Liver (tissue), 3 donors: ENCODE measurements around the gene SPEG.

ENCODE experiments used
- EGR1 ChIP-seq, 2 donors: IDR thresholded peaks; 2 replicates each; pipeline ENCODE4 v1.6.1; 2016 to 2018; ENCODE audit warnings: antibody characterized with exemption in 2 of 2, low read depth in 2 of 2
- JUND ChIP-seq, 2 donors: IDR thresholded peaks; 2 replicates each; pipeline ENCODE4 v1.6.1; 2016; ENCODE audit warnings: antibody characterized with exemption in 2 of 2
- NR2F2 ChIP-seq: IDR thresholded peaks from 2 replicates; pipeline ENCODE4 v1.6.1; 2016; ENCODE audit warnings: antibody characterized with exemption
- RAD21 ChIP-seq, 2 donors: IDR thresholded peaks; 2 replicates each; pipeline ENCODE4 v1.6.1; 2016; ENCODE audit warnings: antibody characterized with exemption in 2 of 2, mild to moderate bottlenecking in 2 of 2
- SP1 ChIP-seq: IDR thresholded peaks from 2 replicates; pipeline ENCODE4 v1.6.1; 2018; ENCODE audit warnings: antibody characterized with exemption, mild to moderate bottlenecking
- TAF1 ChIP-seq: conservative IDR thresholded peaks from 2 replicates; pipeline ENCODE4 v1.6.1; 2016; ENCODE audit warnings: antibody characterized with exemption, mild to moderate bottlenecking
- YY1 ChIP-seq: IDR thresholded peaks from 2 replicates; pipeline ENCODE4 v1.6.1; 2016; ENCODE audit warnings: antibody characterized with exemption, mild to moderate bottlenecking
- TF ChIP-seq, protein P1 (sequence below): fragments of 150-350 bp; IDR thresholded peaks from 2 replicates; pipeline ENCODE4 v1.5.1; 2017; ENCODE audit warnings: improper control_type of control experiment, low read depth, low read length; ENCODE audit not compliant: missing input control
- TF ChIP-seq, protein P2 (sequence below): IDR thresholded peaks from 2 replicates; pipeline ENCODE4 v1.6.1; 2016; ENCODE audit warnings: antibody characterized with exemption
- TF ChIP-seq, protein P3 (sequence below): IDR thresholded peaks from 2 replicates; pipeline ENCODE4 v1.6.1; 2016; ENCODE audit warnings: antibody characterized with exemption
- TF ChIP-seq, protein P4 (sequence below): IDR thresholded peaks from 2 replicates; pipeline ENCODE4 v1.6.1; 2016; ENCODE audit warnings: antibody characterized with exemption, mild to moderate bottlenecking
- donor health status: healthy.
- donor health status: healthy.

DNA sequence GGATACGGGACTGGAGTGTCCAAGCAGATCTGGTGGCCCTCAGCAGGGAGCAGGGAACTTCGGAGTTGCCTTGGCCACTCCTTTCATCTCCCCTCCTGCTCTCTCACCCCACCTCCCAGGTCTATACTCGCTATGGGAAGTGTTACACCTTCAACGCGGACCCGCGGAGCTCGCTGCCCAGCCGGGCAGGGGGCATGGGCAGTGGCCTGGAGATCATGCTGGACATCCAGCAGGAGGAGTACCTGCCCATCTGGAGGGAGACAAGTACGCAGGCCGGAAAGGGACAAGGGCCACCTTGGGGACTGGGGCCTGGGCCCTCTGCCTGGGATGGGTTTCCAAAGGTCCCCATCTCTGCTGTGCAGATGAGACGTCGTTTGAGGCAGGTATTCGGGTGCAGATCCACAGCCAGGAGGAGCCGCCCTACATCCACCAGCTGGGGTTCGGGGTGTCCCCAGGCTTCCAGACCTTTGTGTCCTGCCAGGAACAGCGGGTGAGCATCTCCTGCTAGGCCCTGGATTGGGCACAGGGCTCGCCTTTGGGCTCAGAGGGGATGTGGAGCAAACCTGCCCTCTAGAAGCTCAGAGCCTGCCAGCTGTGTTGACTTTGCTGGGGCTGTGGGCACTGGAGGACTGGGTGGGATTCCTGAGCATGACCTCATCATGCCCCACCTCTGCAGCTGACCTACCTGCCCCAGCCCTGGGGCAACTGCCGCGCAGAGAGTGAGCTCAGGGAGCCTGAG, 97.2 kb downstream of the SPEG start:
- TF ChIP-seq SP1: no peak
- TF ChIP-seq, protein P1, sequence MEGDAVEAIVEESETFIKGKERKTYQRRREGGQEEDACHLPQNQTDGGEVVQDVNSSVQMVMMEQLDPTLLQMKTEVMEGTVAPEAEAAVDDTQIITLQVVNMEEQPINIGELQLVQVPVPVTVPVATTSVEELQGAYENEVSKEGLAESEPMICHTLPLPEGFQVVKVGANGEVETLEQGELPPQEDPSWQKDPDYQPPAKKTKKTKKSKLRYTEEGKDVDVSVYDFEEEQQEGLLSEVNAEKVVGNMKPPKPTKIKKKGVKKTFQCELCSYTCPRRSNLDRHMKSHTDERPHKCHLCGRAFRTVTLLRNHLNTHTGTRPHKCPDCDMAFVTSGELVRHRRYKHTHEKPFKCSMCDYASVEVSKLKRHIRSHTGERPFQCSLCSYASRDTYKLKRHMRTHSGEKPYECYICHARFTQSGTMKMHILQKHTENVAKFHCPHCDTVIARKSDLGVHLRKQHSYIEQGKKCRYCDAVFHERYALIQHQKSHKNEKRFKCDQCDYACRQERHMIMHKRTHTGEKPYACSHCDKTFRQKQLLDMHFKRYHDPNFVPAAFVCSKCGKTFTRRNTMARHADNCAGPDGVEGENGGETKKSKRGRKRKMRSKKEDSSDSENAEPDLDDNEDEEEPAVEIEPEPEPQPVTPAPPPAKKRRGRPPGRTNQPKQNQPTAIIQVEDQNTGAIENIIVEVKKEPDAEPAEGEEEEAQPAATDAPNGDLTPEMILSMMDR: no peak
- no peak for TF ChIP-seq EGR1 (IDR thresholded peaks at IDR 0.05; ENCODE audit: low read depth in 2 of 2)
- TF ChIP-seq, protein P2, sequence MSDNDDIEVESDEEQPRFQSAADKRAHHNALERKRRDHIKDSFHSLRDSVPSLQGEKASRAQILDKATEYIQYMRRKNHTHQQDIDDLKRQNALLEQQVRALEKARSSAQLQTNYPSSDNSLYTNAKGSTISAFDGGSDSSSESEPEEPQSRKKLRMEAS: no peak
- TF ChIP-seq RAD21 (IDR thresholded peaks at IDR 0.05): no peak
- no peak for TF ChIP-seq YY1
- TF ChIP-seq, protein P3, sequence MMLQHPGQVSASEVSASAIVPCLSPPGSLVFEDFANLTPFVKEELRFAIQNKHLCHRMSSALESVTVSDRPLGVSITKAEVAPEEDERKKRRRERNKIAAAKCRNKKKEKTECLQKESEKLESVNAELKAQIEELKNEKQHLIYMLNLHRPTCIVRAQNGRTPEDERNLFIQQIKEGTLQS: no peak
- TF ChIP-seq TAF1: no peak
- TF ChIP-seq, protein P4, sequence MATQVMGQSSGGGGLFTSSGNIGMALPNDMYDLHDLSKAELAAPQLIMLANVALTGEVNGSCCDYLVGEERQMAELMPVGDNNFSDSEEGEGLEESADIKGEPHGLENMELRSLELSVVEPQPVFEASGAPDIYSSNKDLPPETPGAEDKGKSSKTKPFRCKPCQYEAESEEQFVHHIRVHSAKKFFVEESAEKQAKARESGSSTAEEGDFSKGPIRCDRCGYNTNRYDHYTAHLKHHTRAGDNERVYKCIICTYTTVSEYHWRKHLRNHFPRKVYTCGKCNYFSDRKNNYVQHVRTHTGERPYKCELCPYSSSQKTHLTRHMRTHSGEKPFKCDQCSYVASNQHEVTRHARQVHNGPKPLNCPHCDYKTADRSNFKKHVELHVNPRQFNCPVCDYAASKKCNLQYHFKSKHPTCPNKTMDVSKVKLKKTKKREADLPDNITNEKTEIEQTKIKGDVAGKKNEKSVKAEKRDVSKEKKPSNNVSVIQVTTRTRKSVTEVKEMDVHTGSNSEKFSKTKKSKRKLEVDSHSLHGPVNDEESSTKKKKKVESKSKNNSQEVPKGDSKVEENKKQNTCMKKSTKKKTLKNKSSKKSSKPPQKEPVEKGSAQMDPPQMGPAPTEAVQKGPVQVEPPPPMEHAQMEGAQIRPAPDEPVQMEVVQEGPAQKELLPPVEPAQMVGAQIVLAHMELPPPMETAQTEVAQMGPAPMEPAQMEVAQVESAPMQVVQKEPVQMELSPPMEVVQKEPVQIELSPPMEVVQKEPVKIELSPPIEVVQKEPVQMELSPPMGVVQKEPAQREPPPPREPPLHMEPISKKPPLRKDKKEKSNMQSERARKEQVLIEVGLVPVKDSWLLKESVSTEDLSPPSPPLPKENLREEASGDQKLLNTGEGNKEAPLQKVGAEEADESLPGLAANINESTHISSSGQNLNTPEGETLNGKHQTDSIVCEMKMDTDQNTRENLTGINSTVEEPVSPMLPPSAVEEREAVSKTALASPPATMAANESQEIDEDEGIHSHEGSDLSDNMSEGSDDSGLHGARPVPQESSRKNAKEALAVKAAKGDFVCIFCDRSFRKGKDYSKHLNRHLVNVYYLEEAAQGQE: no peak
- TF ChIP-seq JUND (IDR thresholded peaks at IDR 0.05): no peak
- no peak for TF ChIP-seq NR2F2
